Left hindlimb (tissue), 1 donor: ENCODE data around the gene POTEF.
"Not testable (repeated sequence)": the region's sequence is repeated elsewhere in the genome, so short reads cannot be mapped to it uniquely, and the experiment has no call there.

ENCODE experiments used
- DNase-seq: peaks from one replicate; pipeline ENCODE4 v3.0.0-alpha.2; 2018

Gene POTEF

GRCh38 chr2:130102597-130103363 is 26.2 kb downstream of the POTEF start:
- not testable (repeated sequence) for DNase-seq

- DNase-seq: not testable (repeated sequence)
These were observed 66.4 kb downstream of the POTEF start for GRCh38 chr2:130062645-130063044.

GRCh38 chr2:130059982-130060381 is 69.0 kb downstream of the POTEF start:
- not testable (repeated sequence) for DNase-seq

- not testable (repeated sequence) for DNase-seq
These were observed 72.7 kb downstream of the POTEF start for GRCh38 chr2:130056336-130056735.

- DNase-seq: not testable (repeated sequence)
These were observed 75.7 kb downstream of the POTEF start for GRCh38 chr2:130053217-130053911.

DNA sequence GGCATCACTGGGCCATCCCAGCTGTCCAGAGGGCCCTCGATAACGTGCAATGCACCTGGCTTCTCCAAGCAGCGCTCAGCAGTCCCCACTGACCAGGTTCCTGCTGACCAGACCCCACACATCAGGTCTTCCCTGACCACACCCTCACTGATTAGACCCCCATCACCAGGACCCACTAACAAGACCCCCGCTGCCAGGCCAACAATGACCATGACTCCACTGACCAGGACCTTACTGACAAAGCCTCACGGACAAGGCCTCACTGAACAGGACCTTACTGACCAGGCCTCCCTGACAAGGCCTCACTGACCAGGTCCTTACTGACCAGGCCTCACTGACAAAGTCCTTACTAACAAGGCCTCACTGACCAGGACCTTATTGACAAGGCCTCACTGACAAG is 76.6 kb downstream of the POTEF start:
- not testable (repeated sequence) for DNase-seq

GRCh38 chr2:130048422-130048821 is 80.6 kb downstream of the POTEF start:
- not testable (repeated sequence) for DNase-seq

DNA sequence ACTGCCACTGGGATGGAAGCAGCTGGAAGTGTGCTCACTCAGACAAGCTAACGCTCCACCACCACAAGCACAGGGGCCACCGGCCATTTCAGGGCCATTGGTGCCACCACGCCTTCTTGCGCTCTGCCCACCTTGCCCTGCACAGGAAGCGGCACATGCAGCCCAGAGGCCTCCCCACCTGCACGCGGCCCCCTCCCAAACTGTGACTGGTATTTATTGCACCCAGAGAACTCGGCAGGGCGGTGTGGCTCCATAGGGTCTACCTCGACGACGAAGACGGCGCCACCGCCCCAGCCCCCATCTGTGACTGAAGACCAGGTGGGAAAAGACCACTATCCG is 90.8 kb downstream of the POTEF start:
- not testable (repeated sequence) for DNase-seq

DNA sequence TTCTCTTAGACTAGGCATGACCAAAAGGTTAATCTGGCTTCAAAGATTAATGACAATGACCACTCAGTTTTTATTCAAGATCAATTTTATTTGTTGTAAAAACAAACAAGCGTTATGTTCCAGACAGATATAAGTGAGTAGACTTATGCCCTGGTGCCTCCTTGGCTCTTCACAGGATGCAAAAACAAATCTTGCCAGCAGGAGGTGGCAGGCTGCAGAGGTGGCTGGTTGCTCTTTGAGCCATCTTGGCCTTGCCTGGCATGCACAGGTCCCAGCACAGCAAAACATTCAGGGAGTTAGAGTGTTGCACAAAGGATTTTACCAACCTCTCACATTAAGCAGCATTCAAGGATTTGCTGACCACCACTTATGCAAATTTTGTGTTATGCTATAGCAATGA is 103.1 kb downstream of the POTEF start:
- DNase-seq: not testable (repeated sequence)
